Astrocyte (in vitro differentiated cells and primary cell): Measurements from ENCODE around the gene SMG5. TPM values are rescaled to one million over a fixed set of nuclear protein-coding genes. Genes with fewer than 3 reads are reported as not detected.

ENCODE experiments used
- DNase-seq: peaks from one replicate; pipeline ENCODE4 v3.0.0-alpha.2; 2010; ENCODE audit warnings: low read depth
- FAIRE-seq: peaks from 2 replicates; lab custom pipeline; 2011; peaks lifted over from hg19 to GRCh38; lab: Jason Lieb, UNC
- H2AFZ ChIP-seq: 2 replicates; pipeline ENCODE4 v1.6.0; 2012; ENCODE audit warnings: low read depth, low read length, inconsistent platforms
- H3K27ac ChIP-seq: 2 replicates; pipeline ENCODE4 v1.5.1; 2011; ENCODE audit warnings: low read depth, low read length, inconsistent platforms
- H3K27me3 ChIP-seq: 2 replicates; pipeline ENCODE4 v1.6.0; 2011; ENCODE audit warnings: low read length, inconsistent platforms; ENCODE audit not compliant: insufficient read depth
- H3K36me3 ChIP-seq: 2 replicates; pipeline ENCODE4 v1.5.1; 2011; ENCODE audit warnings: low read length, inconsistent platforms; ENCODE audit not compliant: insufficient read depth
- H3K4me1 ChIP-seq: 2 replicates; pipeline ENCODE4 v1.5.1; 2011; ENCODE audit warnings: low read length, inconsistent platforms; ENCODE audit not compliant: insufficient read depth
- H3K4me2 ChIP-seq: 2 replicates; pipeline ENCODE4 v1.6.0; 2012; ENCODE audit warnings: low read length, inconsistent platforms
- H3K4me3 ChIP-seq: 2 replicates; pipeline ENCODE4 v1.5.1; 2011; ENCODE audit warnings: low read depth, mild to moderate bottlenecking, low read length, inconsistent platforms; ENCODE audit not compliant: insufficient read depth
- H3K79me2 ChIP-seq: 2 replicates; pipeline ENCODE4 v1.6.0; 2012; ENCODE audit warnings: mild to moderate bottlenecking, low read length, inconsistent platforms; ENCODE audit not compliant: insufficient read depth
- H3K9ac ChIP-seq: 2 replicates; pipeline ENCODE4 v1.6.0; 2012; ENCODE audit warnings: mild to moderate bottlenecking, low read length, inconsistent platforms
- H3K9me3 ChIP-seq: 2 replicates; pipeline ENCODE4 v1.5.1; 2012; ENCODE audit warnings: low read depth, mild to moderate bottlenecking, low read length, inconsistent platforms; ENCODE audit not compliant: insufficient read depth
- H4K20me1 ChIP-seq: 2 replicates; pipeline ENCODE4 v1.6.0; 2012; ENCODE audit warnings: low read length, inconsistent platforms; ENCODE audit not compliant: insufficient read depth
- H3K27ac Mint-ChIP-seq: one replicate; pipeline ENCODE4 v1.8.0; 2021; ENCODE audit warnings: mild to moderate bottlenecking, mixed read lengths; ENCODE audit not compliant: unreplicated experiment
- H3K27me3 Mint-ChIP-seq: one replicate; pipeline ENCODE4 v1.8.0; 2021; ENCODE audit warnings: low read depth, mixed read lengths; ENCODE audit not compliant: unreplicated experiment
- H3K36me3 Mint-ChIP-seq: one replicate; pipeline ENCODE4 v1.8.0; 2021; ENCODE audit warnings: low read depth, mixed read lengths; ENCODE audit not compliant: unreplicated experiment
- H3K4me1 Mint-ChIP-seq: one replicate; pipeline ENCODE4 v1.8.0; 2021; ENCODE audit warnings: low read depth, mixed read lengths; ENCODE audit not compliant: unreplicated experiment
- H3K4me3 Mint-ChIP-seq: one replicate; pipeline ENCODE4 v1.8.0; 2021; ENCODE audit warnings: mild to moderate bottlenecking, moderate library complexity, mixed read lengths; ENCODE audit not compliant: unreplicated experiment
- H3K9me3 Mint-ChIP-seq: one replicate; pipeline ENCODE4 v1.8.0; 2021; ENCODE audit warnings: mild to moderate bottlenecking, mixed read lengths; ENCODE audit not compliant: unreplicated experiment
- CTCF ChIP-seq: IDR thresholded peaks from 2 replicates; pipeline ENCODE4 v1.5.1; 2011; ENCODE audit warnings: low read depth, mild to moderate bottlenecking, inconsistent platforms, low read length, moderate library complexity; ENCODE audit not compliant: insufficient read depth
- EZH2 ChIP-seq: IDR thresholded peaks from 2 replicates; pipeline ENCODE4 v1.6.1; 2012; ENCODE audit warnings: mild to moderate bottlenecking, low read length, inconsistent platforms; ENCODE audit not compliant: insufficient read depth
- total RNA-seq: library from RNA; stranded (reverse); gene quantifications from 2 replicates; pipeline ENCODE4 v1.2.1, GENCODE V29; 2021

The SMG5 gene
- total RNA-seq, 1 donor from 2014 or later, result 81.4 TPM

- TF ChIP-seq CTCF (no peak), EZH2 (no peak)
- DNase-seq (no peak), FAIRE-seq (no peak)
- Mint-ChIP-seq H3K27me3 (no peaks in the 10 kb centered on the region), H3K4me1 (peaks cover 10% of the 10 kb centered on the region), H3K9me3 (no peaks in the 10 kb centered on the region), H3K36me3 (peaks cover 19% of the 10 kb centered on the region), H3K27ac (no peak overlapping the region), H3K4me3 (no peak overlapping the region)
- peaks cover 77% of the 10 kb centered on the region for H4K20me1 ChIP-seq
- H2AFZ ChIP-seq, result no peak overlapping the region
- H3K4me2 ChIP-seq, result no peak overlapping the region
- peaks cover 19% of the 10 kb centered on the region for H3K36me3 ChIP-seq
- H3K27ac ChIP-seq, result no peak overlapping the region
- peaks cover 6% of the 10 kb centered on the region for H3K4me1 ChIP-seq
- peaks cover 74% of the 10 kb centered on the region for H3K79me2 ChIP-seq
- no peaks in the 10 kb centered on the region for H3K9me3 ChIP-seq
- H3K9ac ChIP-seq, result no peak overlapping the region
- H3K4me3 ChIP-seq, result no peak overlapping the region
- no peaks in the 10 kb centered on the region for H3K27me3 ChIP-seq
Observed at GRCh38 chr1:156200044-156200443, 82.6 kb downstream of the SMG5 start.

Other genes with a start within 250 kb of the SMG5 start
- 33.5 and 40.0 TPM in 2 replicates for gene UBQLN4, start 229.0 kb downstream of the SMG5 start, total RNA-seq
- gene LAMTOR2, start 228.0 kb downstream of the SMG5 start, total RNA-seq, result 60.1 and 62.6 TPM in 2 replicates
- 0.99 and 3.1 TPM in 2 replicates for gene RAB25, start 221.7 kb downstream of the SMG5 start, total RNA-seq
- 32.9 and 37.6 TPM in 2 replicates for gene MEX3A, start 200.4 kb downstream of the SMG5 start, total RNA-seq
- 429 and 464 TPM in 2 replicates for gene LMNA, start 168.1 kb downstream of the SMG5 start, total RNA-seq
- gene SEMA4A, start 129.2 kb downstream of the SMG5 start, total RNA-seq, result 0.66 and 1.1 TPM in 2 replicates
- gene SLC25A44, start 88.7 kb downstream of the SMG5 start, total RNA-seq, result 21.3 and 21.7 TPM in 2 replicates
- 28.9 and 29.9 TPM in 2 replicates for gene PMF1, start 69.8 kb downstream of the SMG5 start, total RNA-seq
- 0.66 TPM in 1 of 2 replicates, not detected in the other for gene BGLAP, start 40.6 kb downstream of the SMG5 start, total RNA-seq
- 6.4 and 7.2 TPM in 2 replicates for gene PAQR6, start 34.8 kb downstream of the SMG5 start, total RNA-seq
- gene TMEM79, start 1.5 kb upstream of the SMG5 start, total RNA-seq, result 3.0 and 3.2 TPM in 2 replicates
- gene GLMP, start 12.9 kb upstream of the SMG5 start, total RNA-seq, result 43.6 and 52.5 TPM in 2 replicates
- 0.34 TPM in 1 of 2 replicates, not detected in the other for gene VHLL, start 16.5 kb upstream of the SMG5 start, total RNA-seq
- gene CCT3, start 55.5 kb upstream of the SMG5 start, total RNA-seq, result 343 and 360 TPM in 2 replicates
- 1.0 and 1.2 TPM in 2 replicates for gene TSACC, start 55.7 kb upstream of the SMG5 start, total RNA-seq
- not detected in 2 replicates for gene RHBG, start 86.4 kb upstream of the SMG5 start, total RNA-seq
- gene MEF2D, start 217.9 kb upstream of the SMG5 start, total RNA-seq, result 51.7 and 56.6 TPM in 2 replicates